VCaP (cell line): ENCODE measurements around the gene SPEM2.

Experiments
- H3K27ac ChIP-seq: fragments of 450-650 bp; 2 replicates; pipeline ENCODE4 v1.5.1; 2017
- TF ChIP-seq, protein P1 (sequence below): fragments of 450-650 bp; conservative IDR thresholded peaks from 2 replicates; pipeline ENCODE4 v1.5.1; 2017; ENCODE audit warnings: mild to moderate bottlenecking, moderate library complexity

SPEM2 gene

DNA sequence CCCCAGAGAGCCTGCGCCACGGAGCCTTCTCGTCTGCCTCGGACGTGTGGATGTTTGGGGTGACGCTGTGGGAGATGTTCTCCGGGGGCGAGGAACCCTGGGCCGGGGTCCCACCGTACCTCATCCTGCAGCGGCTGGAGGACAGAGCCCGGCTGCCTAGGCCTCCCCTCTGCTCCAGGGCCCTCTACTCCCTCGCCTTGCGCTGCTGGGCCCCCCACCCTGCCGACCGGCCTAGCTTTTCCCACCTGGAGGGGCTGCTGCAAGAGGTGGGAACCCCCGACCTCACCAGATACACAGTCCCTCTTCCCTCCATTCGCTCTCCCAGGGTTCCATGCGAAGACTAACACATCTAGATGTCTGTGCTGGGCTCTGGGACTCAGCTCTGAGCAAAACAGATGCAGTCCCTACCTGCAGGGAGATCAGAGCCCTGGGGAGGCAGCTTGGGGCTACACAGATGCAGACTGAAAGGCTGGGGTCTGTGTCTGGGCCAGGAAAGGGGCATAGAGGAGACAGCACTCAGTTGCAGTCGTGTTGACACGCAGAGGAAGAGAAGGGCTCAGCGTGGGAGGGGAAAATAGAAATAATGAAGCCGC is 40.8 kb upstream of the SPEM2 start:
- TF ChIP-seq, protein P1, sequence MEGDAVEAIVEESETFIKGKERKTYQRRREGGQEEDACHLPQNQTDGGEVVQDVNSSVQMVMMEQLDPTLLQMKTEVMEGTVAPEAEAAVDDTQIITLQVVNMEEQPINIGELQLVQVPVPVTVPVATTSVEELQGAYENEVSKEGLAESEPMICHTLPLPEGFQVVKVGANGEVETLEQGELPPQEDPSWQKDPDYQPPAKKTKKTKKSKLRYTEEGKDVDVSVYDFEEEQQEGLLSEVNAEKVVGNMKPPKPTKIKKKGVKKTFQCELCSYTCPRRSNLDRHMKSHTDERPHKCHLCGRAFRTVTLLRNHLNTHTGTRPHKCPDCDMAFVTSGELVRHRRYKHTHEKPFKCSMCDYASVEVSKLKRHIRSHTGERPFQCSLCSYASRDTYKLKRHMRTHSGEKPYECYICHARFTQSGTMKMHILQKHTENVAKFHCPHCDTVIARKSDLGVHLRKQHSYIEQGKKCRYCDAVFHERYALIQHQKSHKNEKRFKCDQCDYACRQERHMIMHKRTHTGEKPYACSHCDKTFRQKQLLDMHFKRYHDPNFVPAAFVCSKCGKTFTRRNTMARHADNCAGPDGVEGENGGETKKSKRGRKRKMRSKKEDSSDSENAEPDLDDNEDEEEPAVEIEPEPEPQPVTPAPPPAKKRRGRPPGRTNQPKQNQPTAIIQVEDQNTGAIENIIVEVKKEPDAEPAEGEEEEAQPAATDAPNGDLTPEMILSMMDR = no peak
- no peak overlapping the region for H3K27ac ChIP-seq

DNA sequence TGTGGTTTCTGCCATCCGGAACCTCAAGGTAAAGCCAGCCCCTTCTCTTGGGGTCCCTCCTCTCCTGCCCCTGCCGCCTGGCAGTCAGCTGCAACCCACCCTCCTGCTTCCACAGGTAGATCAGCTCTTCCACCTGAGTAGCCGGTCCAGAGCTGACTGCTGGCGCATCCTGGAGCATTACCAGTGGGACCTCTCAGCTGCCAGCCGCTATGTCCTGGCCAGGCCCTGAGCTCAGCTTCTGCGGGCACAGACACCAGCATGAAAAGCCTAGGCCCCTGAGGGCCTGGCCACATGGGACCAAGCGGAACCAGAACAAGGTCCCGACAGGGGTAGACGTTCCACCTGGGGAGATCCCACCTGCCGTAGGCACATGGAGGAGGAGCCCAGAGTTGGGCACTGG is 36.6 kb upstream of the SPEM2 start:
- H3K27ac ChIP-seq = no peak overlapping the region
- TF ChIP-seq, protein P1 = no peak

DNA sequence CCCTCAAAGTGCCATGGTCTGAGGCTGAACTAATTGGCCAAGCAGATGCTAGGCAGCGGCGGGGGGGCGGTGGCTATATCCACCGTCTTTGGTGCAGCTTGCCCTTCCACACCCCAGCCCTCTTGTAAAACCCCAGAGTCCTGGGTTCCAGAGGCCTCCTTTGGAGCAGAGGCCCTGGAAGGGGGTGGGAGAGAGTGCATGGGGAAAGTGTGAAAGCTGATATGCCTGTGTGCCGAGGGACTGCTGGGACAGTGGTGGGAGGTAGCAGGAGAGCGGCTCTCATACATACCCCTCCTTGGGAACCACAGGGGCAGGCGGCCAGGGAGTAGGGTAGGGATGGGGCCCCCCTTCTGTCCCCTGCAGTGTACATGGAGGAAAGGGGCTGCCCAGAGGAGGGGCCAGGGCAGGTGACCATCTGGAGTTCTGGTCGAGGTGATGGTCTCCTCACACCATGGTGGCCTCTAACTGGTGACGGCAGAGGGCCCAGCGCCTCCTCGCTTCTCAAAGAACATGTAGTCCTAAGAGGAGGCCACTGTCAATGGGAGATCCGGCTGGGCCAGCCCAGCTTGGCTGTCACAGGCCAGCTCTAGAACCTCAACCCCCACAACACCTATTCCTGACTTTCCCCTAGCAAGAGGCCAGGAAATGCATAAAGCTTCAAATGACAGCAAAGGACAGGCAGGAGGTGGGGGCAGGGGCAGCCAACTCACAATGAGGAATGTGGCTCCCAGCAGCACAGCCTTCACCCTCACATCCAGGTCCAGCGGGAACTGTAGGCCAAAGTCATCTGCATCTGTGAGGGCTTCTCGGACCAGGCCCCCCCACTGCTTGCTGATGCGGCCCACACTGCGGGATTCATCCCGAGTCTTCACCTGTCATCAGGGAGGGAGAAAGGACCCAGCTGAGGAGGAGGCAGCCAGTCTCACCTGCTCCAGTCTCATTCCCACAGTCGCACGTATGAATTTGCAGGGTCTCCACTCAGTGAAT is 35.2 kb upstream of the SPEM2 start:
- TF ChIP-seq, protein P1 = no peak

DNA sequence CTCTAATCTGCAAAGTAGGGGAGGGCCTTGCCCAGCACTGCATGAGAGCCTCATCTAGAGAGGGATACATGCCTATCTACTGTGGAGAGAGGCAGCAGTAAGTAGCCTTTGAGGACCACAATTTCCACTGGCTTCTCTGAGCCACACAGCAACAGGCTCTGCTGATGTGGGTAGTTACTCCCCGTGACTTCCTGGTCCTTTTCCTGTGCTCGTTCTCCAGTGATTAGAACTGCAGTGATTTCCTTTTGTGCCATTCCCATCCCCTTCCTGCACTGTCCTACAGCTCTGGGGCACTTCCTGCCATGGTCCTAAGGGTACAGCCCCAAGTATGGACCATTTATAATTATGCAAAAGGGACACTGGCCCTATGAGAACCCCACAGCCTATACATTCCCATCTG is 34.1 kb upstream of the SPEM2 start:
- TF ChIP-seq, protein P1 = no peak
- no peak overlapping the region for H3K27ac ChIP-seq

More for the DNA sequence above, 35.2 kb upstream of the SPEM2 start:
- no peak overlapping the region for H3K27ac ChIP-seq

DNA sequence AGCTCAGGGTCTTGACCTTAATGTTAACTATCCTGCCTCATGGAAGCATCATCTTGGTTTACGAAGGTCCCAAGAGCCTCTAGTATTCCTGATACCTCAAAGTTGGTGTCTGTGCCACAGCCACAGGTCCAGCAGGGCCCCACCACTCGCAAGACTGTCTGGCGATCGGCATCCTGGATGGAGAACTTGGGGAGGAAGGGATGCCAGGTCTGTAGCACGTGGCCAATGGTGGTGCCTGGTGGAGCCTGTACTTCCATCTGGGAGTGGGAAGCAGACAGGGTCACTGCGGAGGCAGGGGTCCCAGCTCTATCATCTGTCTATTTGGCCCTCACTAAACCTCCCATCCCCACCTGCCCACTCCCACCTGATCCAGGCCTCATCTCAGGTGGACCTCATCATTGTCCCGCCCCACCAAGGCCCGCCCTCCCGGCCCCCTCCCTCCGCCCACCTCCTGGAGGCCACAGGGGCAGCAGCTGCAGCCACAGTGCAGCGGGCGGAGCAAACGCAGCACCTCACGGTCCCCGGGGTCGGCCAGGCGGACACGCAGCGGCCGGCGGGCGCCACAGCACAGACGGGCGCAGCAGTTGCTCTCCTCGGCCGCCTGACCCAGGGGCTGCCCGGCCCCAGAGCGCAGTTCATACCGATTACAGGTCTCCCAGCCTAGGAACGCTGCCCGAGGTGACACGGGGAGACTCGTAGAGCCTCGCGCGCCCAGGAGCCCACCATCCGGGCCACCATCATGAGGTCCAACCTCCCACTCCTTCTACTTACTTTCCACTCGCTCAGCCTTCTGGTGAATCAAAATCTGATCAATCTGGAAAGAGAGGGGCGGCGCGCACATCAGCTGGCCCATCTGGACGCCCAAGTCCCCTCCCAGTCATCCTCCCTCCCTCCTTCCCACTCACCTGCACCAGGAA is 32.5 kb upstream of the SPEM2 start:
- TF ChIP-seq, protein P1 = no peak
- H3K27ac ChIP-seq = peak overlapping the region; percentile 81; the same call in 1 of the 2 replicates

DNA sequence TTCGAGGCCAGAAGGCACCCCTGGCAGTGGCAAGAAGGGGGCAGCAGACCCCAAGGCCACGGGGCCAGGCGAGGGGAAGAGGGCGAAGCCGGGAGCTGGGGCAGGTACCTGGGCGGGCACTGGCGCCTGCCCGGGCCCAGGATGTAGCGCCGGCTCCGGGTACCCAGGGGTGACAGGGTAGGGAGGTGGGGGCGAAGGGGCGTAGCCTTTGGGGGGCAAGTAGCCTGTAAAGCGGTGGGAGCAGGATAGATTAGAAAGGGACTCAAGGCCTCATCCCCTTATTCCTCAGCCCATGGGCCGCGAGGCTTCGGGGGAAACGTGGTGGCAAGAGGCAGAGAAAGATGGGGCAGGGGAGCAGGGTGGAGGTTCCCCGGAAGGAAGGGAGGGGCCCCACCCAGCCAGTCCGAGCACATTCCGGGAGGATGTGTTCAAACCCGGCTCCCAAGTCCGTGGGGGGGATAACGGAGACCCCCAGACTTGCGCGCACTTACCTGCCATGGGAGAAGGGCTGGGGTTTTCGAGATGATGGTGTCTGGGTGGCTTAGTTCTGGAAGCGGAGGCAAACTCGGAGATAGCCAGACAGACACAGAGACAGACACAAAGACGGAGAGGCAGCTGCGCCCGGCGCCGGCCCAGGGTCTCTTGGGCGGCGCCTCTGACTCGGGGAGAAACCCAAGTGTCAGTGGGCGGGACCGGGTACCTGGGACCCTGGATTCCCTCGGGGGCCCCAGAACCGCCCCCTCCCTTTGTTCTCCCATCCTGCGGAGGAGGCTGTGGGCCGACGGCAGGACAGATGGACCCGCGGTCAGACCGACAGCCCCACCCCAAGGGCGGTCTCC is 31.6 kb upstream of the SPEM2 start:
- TF ChIP-seq, protein P1 = no peak
- H3K27ac ChIP-seq = peak overlapping the region; percentile 81
